ENCODE measurements around the gene AMMECR1L.

GRCh38 chr2:127887776-127888130 lies 2.0 kb upstream of the AMMECR1L start:
- TF ChIP-seq POLR2AphosphoS5 (IDR thresholded peaks at IDR 0.05), result no peak
- no peak for TF ChIP-seq CTCF (IDR thresholded peaks at IDR 0.05)
- no peak for TF ChIP-seq POLR2A (IDR thresholded peaks at IDR 0.05)

Measured in prostate gland (tissue), 2 donors.